ENCODE measurements around the gene ERN2. TPM values are rescaled to one million over a fixed set of nuclear protein-coding genes. Genes with fewer than 3 reads are reported as not detected.

ERN2 gene
- total RNA-seq, 1 donor from 2014 or later, result 0.29 TPM

DNA sequence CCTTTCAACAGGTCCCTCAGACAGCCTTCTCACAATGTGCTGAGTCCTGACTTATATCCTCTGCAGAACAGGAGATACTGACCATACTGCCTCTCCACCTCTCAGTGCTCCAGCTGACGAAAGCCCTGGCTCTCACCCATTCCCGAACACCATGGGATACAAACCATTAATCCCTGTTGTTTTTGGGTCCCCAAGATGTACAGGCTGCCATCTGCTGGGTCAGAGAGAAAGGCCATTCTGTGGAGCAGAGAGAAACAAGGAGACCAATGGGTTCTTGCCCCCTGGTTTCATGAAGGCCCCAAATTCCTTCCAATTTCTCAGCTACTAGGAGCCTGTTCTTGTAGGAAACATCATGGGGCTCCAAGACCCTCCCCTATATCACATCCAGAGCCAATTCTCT lies 3.0 kb downstream of the ERN2 start:
- ATAC-seq (no peak), DNase-seq (no peak)
- H3K9me3 ChIP-seq, result no peaks in the 10 kb centered on the region
- H3K27ac ChIP-seq, result no peak overlapping the region
- TF ChIP-seq, protein P1, sequence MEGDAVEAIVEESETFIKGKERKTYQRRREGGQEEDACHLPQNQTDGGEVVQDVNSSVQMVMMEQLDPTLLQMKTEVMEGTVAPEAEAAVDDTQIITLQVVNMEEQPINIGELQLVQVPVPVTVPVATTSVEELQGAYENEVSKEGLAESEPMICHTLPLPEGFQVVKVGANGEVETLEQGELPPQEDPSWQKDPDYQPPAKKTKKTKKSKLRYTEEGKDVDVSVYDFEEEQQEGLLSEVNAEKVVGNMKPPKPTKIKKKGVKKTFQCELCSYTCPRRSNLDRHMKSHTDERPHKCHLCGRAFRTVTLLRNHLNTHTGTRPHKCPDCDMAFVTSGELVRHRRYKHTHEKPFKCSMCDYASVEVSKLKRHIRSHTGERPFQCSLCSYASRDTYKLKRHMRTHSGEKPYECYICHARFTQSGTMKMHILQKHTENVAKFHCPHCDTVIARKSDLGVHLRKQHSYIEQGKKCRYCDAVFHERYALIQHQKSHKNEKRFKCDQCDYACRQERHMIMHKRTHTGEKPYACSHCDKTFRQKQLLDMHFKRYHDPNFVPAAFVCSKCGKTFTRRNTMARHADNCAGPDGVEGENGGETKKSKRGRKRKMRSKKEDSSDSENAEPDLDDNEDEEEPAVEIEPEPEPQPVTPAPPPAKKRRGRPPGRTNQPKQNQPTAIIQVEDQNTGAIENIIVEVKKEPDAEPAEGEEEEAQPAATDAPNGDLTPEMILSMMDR (IDR thresholded peaks at IDR 0.05), result no peak
- no peak overlapping the region for H3K4me3 ChIP-seq
- no peaks in the 10 kb centered on the region for H3K36me3 ChIP-seq
- no peaks in the 10 kb centered on the region for H3K4me1 ChIP-seq
- intact Hi-C loops (cut with DNase I), result no loop called here
- peaks cover 50% of the 10 kb centered on the region for H3K27me3 ChIP-seq

DNA sequence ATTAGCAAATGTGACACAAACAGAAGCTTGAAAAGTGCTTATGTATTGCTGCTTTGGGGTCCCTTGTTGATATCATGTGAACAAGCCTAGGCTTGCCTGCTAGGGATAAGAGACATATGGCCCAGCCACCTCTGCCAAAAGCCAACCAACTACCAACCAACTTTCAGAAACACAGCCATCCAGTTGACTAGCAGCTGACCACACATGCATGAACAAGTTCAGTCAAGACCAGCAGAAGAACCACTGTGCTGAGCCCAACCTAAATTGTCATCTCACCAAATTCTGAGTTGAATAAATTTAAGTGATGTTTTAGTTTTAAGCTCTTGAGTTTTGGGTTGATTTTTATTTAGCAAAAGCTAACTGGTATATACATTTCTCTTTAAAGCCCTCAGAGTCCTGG lies 3.5 kb downstream of the ERN2 start:
- TF ChIP-seq, protein P1 (IDR thresholded peaks at IDR 0.05), result no peak
- Histone ChIP-seq H3K27ac (no peak overlapping the region), H3K36me3 (no peaks in the 10 kb centered on the region), H3K4me1 (no peaks in the 10 kb centered on the region), H3K27me3 (peaks cover 46% of the 10 kb centered on the region), H3K9me3 (no peaks in the 10 kb centered on the region), H3K4me3 (no peak overlapping the region)
- intact Hi-C loops (cut with DNase I), result no loop called here
- no peak for DNase-seq
- no peak for ATAC-seq

DNA sequence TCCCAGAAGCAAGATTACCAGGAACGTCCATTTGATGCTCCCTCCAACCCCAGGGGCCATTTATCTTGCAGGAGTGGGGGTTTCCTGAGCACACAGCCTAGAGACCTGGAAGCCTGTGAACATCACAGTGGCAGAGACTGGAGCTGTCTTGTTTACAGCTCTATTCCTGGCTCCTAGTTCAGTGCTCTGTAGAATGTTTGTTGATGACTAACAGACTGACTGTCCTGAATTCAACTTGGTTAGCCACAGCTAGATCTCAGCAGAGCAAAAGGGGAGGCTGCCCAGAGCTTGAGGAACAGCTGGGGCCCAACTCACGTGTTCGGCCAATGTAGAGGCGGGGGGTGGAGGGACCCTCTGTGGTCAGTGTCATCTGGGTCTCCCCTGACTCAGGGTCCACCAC lies 6.6 kb downstream of the ERN2 start:
- TF ChIP-seq, protein P1 (IDR thresholded peaks at IDR 0.05), result no peak
- Histone ChIP-seq H3K27me3 (peaks cover 15% of the 10 kb centered on the region), H3K4me3 (no peak overlapping the region), H3K4me1 (no peaks in the 10 kb centered on the region), H3K27ac (no peak overlapping the region), H3K36me3 (no peaks in the 10 kb centered on the region), H3K9me3 (no peaks in the 10 kb centered on the region)
- ATAC-seq (no peak), DNase-seq (no peak)
- intact Hi-C loops (cut with DNase I), result no loop called here

DNA sequence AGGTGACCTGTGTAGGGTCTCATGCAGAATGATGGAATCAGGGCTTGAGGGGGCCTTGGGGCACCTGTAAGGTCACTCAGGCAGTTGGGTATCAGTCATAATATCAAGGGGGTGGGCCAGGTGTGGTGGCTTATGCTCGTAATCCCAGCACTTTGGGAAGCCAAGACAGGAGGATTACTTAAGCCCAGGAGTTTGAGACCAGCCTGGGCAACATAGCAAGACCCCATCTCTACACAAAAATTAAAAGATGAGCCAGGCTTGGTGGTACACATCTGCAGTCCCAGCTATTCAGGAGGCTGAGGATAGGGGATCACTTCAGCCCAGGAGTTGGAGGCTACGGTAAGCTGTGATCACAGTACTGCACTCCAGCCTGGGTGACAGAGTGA lies 7.5 kb downstream of the ERN2 start:
- no peaks in the 10 kb centered on the region for H3K4me1 ChIP-seq
- no peaks in the 10 kb centered on the region for H3K36me3 ChIP-seq
- ATAC-seq, result no peak
- DNase-seq, result no peak
- TF ChIP-seq, protein P1 (IDR thresholded peaks at IDR 0.05), result no peak
- H3K9me3 ChIP-seq, result no peaks in the 10 kb centered on the region
- H3K4me3 ChIP-seq, result no peak overlapping the region
- no peak overlapping the region for H3K27ac ChIP-seq
- peaks cover 5% of the 10 kb centered on the region for H3K27me3 ChIP-seq
- intact Hi-C loops (cut with DNase I), result no loop called here

DNA sequence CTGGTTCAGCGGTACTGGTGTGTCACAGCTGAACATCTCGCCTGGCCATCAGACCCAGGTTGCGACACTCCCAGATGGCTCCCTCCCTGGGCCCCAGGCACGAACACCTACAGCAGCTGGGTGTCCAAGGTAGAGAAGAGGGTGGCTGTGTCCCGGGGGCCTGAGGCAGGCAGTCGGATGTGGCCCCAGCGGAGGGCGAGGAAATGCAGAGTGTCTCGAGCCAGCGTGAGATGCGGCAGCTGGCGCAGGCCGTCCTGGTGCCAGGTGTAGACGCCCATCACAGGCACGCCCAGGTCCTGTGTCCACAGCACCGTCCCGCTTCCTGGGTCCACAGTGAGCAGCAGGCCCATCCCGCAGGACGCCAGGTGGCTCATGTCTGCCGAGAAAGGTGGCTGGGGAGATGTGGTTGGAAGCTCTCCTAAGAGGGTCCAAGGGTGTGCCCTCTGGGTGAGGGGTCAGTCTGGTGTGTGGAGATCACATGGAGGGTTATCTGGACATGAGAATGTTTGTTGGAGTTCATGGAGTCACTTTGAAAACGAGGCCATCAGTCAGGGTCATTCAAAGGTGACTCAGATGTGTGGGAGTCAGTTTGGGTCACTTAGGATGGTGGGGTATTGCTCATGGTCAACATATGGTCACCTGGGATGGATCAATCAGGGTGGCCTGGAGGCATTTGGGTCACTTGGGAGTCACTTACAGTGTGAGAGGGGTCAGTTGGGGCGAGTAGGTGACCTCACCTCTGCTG lies 8.1 kb downstream of the ERN2 start:
- no peaks in the 10 kb centered on the region for H3K4me1 ChIP-seq
- H3K9me3 ChIP-seq, result no peaks in the 10 kb centered on the region
- no peaks in the 10 kb centered on the region for H3K27me3 ChIP-seq
- TF ChIP-seq, protein P1 (IDR thresholded peaks at IDR 0.05), result no peak
- H3K36me3 ChIP-seq, result no peaks in the 10 kb centered on the region
- ATAC-seq (no peak), DNase-seq (no peak)
- H3K4me3 ChIP-seq, result no peak overlapping the region
- no peak overlapping the region for H3K27ac ChIP-seq
- intact Hi-C loops (cut with DNase I), result no loop called here

DNA sequence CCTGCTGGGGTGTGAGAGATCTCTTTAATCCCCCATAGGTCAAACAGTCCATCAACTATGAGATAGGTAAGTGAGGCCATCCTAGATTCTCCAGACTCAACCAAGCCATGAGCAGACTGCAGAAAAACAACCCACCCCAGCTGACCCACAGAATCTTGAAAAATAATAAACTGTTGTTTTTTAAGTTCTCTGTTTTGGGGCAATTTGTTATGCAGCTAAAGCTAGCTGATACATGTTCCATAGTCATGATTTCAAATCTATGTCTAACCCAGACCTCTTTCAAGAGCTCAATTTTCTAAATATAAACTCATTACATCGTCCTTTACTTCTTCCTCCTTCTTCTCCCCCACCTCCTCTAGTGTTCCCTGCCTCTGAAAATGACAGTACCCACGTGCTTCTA lies 10.1 kb downstream of the ERN2 start:
- intact Hi-C loops (cut with DNase I), result no loop called here
- Histone ChIP-seq H3K36me3 (no peaks in the 10 kb centered on the region), H3K4me1 (no peaks in the 10 kb centered on the region), H3K27ac (no peak overlapping the region), H3K9me3 (no peaks in the 10 kb centered on the region), H3K27me3 (no peaks in the 10 kb centered on the region), H3K4me3 (no peak overlapping the region)
- ATAC-seq (no peak), DNase-seq (no peak)
- TF ChIP-seq, protein P1 (IDR thresholded peaks at IDR 0.05), result no peak
